GM12864 (cell line): ENCODE measurements around the gene B3GALT2.

Experiments
- DNase-seq: peaks from one replicate; pipeline ENCODE4 v3.0.0-alpha.2; 2011; ENCODE audit warnings: low read depth
- H3K4me3 ChIP-seq: 2 replicates; pipeline ENCODE4 v1.5.1; 2011; ENCODE audit warnings: mild to moderate bottlenecking, low read depth, low read length, control low read depth
- CTCF ChIP-seq: IDR thresholded peaks from 2 replicates; pipeline ENCODE4 v1.5.1; 2011; ENCODE audit warnings: low read depth, mild to moderate bottlenecking, moderate library complexity, low read length, control low read depth, inconsistent platforms; ENCODE audit errors: missing control alignments

Gene B3GALT2

GRCh38 chr1:193216920-193217319 lies 30.5 kb upstream of the B3GALT2 start:
- H3K4me3 ChIP-seq: no peak overlapping the region
- TF ChIP-seq CTCF: no peak
- DNase-seq: peak; percentile 31

- no peak overlapping the region for H3K4me3 ChIP-seq
- TF ChIP-seq CTCF: no peak
- no peak for DNase-seq
Observed at GRCh38 chr1:193213998-193214397, 27.6 kb upstream of the B3GALT2 start.

GRCh38 chr1:193212637-193213036 lies 26.2 kb upstream of the B3GALT2 start:
- TF ChIP-seq CTCF: no peak
- no peak for DNase-seq
- no peak overlapping the region for H3K4me3 ChIP-seq

GRCh38 chr1:193211539-193211938 lies 25.1 kb upstream of the B3GALT2 start:
- TF ChIP-seq CTCF: no peak
- no peak for DNase-seq
- H3K4me3 ChIP-seq: no peak overlapping the region

GRCh38 chr1:193210996-193211395 lies 24.6 kb upstream of the B3GALT2 start:
- DNase-seq: no peak
- H3K4me3 ChIP-seq: no peak overlapping the region
- TF ChIP-seq CTCF: no peak

GRCh38 chr1:193201021-193201420 lies 14.6 kb upstream of the B3GALT2 start:
- no peak overlapping the region for H3K4me3 ChIP-seq
- no peak for TF ChIP-seq CTCF
- no peak for DNase-seq

- no peak for TF ChIP-seq CTCF
- DNase-seq: no peak
- H3K4me3 ChIP-seq: no peak overlapping the region
Observed at GRCh38 chr1:193199940-193200339, 13.5 kb upstream of the B3GALT2 start.
